NCI-H524 (cell line): ENCODE data around the gene CTNND2.

Experiments
- DNase-seq, 2 experiments: peaks; one replicate each; lab custom pipeline; 2025; lab: John Stamatoyannopoulos, UW

The CTNND2 gene

DNA sequence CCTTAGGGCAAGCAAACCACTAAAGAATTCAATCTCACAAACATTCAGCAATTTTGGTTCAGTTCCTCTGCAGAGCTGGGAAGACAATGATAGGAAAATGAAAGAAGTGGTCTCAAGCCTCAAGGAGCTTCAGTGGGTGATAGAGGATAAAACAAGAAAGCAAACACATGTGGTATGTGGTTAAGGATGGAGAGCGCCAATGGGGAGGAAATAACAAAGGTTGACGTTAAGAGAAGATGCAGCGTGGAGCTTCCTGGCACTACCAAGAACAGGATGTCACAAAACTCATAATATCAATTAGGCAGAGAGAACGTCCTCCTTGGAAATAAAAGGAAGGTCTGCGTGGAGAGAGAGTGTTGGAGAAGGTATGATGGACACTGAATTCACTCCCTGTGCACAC lies 731.8 kb downstream of the CTNND2 start:
- no peak for DNase-seq

DNA sequence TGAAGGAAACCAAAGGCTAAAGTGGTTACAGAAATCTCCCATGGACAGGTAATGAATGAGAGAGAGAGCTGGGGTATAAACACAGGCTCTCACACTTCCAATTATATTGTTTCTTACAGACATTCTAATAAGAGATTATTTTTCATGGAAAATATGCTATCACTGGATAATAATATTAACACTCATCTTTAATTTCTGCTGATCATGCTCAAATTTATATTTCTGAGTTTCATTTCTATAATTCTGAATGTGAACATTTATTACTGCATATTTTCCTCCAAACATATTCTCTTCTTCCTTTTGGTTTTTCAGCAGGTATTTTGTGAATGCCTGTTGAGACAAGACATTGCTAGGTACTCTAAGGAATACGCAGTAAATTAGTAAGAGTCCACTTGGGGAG lies 733.0 kb downstream of the CTNND2 start:
- no peak for DNase-seq

DNA sequence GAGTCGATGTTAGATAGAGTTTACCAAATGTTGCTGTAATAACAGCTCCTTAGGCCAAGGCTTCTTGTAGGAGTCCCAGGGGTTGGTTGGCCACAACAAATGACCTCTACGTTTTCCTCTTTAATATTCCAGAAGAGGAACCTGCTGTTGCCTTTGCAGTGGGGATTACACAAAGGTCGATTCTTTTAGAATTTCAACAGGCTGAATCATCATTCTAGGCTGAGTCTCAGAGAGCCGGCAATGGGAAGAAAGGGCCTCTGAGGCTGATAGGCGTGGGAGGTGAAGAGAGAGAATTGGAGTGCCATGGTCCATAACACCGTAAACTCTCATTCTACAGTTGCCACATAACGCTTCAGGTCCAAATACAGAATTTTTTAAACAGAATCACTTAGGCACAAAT lies 737.3 kb downstream of the CTNND2 start:
- no peak for DNase-seq

DNA sequence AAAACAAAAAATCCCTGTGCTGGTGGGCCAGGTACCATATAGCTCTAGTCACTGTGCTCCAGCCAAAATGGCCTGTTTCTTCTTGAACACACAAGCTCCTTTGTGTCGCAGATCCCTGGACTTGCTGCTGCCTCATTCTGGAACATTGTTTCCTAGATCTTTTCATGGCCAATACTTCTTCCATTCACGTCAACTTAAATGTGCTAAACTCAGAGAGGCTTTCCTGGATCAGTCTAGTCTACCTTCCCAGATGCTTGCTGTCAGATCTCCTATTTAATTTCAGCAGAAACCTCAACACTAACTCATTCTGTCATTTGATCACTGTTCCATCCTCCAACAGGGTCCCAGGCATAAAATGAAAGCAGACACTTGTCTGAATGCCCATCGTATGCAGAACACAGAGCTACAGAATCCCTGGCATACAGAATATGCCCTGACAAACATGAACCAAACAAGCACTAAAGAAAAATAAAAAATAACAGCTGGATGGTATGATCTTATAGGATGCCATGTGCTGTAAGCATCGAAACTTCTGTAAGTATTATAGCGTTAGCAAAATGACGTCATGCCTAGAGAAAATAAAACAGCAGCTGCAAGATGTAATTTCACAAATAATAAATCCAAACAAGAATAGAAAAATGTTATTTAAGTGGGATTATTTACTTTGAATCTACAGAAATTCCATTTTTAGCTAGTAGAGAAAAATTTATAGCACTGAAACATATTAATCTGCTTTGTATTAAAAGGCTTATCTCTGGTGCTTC lies 739.5 kb downstream of the CTNND2 start:
- DNase-seq: no peak

DNA sequence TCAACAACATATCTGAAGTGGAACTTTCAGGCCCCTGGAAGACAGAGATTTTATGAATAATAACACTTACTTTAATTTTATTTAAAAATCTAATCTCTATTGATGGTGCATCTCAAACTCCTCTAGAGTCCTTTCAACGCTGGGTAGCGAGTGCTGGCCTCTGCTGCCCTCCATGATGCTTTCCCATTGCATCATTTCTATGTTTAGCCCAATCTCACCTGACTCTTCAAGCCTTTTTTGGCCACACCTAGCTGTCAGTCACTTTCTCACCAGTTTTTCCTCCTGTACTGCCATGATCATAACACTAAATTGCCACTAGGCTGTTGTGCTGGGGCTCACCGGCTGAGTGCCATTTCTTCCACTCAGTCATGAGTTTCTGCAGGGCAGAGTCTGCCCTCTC lies 747.1 kb downstream of the CTNND2 start:
- DNase-seq: peak in 1 of 2 experiments; percentile 56

DNA sequence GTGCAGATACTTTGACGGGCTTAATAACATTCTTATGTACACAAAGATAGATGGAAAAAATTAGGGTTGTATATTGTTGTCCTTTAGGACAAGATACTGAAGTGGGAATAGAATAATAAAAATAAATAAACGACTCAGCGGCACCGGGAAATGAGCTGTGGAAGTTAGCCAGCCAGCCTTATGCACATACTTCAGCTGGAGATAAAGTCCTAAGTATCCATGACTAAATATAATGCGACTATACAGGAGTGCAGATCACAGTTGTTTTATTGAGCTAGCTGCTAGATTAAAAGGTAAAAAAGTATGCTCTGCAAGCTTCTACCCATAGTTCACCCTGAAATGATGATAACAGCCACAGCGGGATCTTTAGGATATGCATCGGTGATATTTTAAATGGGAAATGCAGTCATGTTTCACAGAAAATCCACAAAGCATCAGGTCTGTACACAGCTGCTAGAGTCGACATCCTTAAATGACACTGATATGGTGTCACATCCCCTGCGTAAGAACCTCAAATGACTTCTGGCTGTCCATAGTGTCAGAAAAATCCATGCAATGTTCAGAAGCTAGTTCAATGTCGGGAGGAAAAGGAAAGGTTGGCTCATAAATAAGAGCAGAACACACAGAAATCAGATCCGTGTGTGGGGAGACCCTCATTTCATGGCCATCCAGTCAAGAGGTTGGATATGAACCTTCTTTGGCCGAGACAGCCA lies 750.4 kb downstream of the CTNND2 start:
- DNase-seq: no peak

DNA sequence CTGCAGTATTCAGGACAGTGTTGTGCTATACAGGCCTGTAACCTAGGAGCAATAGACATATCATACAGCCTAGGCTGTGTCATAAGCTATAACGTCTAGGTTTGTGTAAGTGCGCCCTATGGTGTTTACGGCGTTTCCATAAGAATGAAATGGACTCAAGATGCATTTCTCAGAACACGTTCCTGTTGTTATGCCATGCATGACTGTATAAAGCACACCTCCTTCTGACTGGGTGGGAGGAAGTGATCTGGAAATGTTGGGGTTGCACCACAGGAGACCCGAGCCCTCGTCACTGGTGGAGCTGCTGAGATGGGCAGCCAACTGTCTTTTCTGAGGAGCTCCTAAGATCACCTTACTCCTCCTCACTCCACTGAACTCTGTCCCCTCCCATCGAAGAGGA lies 751.9 kb downstream of the CTNND2 start:
- DNase-seq: no peak

DNA sequence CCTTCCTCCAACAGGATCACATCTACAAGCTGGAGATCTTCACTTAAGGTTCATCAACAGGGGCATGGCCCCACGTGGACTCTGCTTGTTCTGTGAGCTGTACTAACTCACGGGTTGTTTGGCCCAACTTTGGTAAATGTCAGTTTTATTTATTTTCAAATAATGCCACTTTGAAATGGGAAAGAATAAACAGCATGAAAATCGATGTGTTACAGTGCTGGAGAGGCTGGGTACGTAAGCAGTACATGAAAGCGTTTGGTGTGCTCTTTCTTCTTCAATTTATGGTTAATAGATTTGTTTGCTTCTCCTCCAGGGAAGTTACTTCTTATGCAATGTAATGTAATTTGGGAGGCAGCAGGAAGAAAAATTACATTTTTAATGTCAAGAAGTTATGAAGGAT lies 753.3 kb downstream of the CTNND2 start:
- no peak for DNase-seq

DNA sequence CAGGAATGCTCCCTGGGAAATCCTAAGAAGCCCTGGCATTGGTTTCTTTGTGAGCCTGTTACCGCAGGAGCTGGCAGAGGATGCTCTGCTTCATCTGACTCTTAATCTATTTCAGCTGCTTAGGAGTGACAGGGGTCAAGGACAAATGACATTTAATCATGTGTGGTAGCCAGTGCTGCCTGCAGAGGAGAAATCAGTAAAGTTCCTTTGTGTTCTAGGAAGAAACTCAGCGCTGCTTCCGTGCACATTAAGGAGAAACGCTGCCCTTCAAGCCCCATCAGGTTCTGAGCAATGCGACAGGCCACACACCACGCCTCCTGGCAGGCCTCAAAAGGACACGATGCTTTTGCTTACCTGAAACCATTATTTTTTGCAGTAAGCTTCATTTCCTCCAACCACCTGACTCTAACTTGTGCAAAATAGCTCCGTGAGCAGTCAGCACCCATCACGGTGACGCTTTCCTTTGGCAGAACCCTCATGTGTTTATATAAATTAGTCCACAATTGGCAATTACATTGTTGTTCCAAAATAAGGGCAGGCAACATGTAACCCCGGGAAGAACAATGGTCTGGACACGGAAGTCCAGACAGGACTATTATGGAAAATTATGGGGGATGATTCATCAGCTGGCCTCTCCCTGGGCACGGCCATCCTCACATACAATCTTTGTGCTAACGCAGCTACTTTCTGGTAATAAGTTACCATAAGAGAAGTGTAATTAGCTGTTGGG lies 755.3 kb downstream of the CTNND2 start:
- no peak for DNase-seq

DNA sequence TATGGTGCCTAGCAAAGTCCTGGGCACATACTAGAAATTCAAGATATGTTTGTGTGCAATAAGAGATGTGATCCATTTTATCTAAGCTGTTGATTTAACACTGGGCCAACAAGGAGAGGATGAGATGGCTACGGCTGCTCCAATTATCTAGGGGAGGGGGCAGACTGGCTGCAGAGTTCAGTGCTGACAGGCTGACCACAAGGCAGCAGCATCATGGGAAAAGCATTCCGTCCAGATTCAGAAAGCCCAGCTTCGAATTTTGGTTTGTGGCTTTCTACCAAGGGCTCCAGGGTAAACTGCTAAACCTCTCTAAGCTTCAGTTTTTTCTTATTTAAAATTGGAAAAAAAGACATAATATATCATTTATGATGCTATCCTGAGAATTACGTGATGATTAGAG lies 758.1 kb downstream of the CTNND2 start:
- no peak for DNase-seq

DNA sequence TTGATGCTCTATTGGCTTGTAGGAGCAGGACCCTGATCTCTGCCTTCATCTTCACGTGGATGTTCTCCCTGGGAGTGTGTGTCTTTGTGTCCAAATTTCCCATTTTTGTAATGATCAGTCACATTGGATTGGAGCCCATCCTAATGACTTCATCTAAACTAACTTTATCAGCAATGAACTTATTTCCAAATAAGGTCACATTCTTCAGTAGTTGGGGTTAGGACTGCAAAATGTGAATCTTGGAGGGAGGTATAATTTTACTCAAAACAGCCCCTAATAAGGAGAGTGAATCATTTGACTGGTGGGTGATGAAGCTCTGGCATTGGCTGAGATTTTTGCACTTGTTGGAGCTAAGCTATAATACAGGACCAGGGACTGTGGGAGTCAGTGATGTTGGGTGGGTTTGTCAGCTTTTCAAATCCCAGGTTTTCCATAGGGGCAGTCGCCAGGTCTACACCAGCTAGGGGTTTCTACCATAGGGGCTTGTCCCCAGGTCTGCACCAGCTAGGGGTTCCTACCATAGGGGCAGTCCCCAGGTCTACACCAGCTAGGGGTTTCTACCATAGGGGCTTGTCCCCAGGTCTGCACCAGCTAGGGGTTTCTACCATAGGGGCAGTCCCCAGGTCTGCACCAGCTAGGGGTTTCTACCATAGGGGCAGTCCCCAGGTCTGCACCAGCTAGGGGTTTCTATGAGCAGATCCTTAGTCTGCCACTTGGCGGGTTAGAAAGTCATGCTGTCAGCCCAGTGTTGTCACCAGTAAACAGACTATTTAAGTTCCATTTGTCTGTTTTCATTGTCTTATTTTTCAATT lies 760.6 kb downstream of the CTNND2 start:
- DNase-seq: no peak

DNA sequence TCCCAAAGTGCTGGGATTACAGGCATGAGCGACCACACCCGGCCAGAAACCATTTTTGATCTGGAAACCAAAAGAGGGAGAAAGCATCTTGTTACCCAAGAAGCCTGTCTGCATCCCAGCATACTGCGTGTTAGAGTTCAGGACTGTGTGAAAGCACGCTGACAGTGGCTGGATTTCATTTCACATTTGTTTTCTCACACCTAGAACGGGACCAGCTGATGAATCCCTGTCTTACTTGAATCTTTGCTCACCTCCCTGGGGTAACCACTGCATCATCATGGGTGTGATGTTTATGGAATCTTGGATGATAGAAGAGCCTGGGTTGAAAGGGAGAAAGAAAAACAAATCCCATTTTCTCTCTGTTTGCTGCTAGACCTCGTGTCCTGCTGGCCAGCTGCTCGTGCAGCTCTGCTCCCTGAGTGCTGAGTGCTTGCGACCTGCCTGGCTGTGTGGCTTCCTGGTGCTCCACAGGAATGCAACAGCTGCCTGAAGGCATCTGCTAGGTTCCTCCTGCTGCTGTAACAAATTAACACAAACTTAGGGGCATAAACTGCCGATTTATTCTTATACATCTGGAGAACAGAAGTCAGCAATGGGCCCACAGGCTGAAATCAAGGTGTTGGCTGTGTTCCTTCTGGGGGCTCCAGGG lies 764.9 kb downstream of the CTNND2 start:
- DNase-seq: peak in 1 of 2 experiments; percentile 40

DNA sequence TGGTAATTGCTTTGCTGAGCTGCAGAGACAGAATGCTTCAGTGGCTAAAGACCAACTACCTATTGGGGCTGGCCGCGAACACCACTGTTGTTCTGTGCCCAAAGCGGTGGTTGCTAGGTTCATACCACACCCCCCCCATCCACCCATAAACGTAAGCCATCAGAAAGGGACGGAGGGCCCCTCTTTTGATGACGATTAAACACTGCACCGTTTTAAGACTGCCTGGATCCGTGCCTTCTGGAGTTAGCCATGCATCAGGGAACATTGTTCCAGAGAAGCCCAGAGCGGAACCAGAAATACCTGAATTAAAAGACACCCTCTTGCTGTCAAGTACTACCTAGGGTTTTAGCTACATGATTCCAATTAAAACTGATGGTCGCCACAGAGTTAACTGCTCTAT lies 774.1 kb downstream of the CTNND2 start:
- no peak for DNase-seq

DNA sequence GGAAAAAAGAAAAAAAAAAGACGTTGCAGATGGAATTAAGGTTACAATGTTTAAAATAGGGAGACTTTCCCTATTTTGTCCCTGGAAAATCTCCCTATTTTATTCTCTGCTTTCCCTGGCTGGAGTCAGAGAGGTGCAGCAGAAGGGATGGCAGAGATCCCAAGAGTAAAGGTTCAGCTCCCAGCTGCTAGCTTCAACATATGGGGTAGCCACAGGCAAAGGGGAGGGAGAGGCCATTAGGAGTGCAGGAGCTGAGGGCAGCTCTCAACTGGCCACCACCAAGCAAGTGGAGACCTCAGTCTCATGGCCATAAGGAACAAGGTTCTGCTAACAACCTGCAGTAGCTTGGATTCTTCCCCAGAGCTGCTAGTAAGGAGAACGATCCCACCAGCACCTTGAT lies 776.2 kb downstream of the CTNND2 start:
- DNase-seq: peak in 1 of 2 experiments; percentile 54

DNA sequence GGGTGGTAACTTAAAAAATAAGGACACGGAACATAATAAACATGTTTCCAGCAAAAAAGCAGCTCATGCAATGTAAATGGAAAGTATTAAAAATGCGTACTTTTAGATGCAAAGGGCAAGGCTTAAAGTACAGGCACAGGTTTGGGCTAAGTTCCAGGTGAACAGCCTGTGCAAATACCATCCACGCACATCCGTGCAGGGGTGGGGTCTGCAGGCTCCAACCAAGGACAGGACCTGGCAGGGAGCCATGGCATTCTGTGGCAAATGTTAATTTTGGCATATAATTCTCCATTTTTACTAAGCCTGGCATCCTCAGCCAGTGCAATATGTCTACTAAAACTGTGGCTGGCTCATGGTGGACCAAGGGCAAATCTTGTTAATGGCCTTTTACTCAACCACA lies 777.4 kb downstream of the CTNND2 start:
- DNase-seq: no peak

DNA sequence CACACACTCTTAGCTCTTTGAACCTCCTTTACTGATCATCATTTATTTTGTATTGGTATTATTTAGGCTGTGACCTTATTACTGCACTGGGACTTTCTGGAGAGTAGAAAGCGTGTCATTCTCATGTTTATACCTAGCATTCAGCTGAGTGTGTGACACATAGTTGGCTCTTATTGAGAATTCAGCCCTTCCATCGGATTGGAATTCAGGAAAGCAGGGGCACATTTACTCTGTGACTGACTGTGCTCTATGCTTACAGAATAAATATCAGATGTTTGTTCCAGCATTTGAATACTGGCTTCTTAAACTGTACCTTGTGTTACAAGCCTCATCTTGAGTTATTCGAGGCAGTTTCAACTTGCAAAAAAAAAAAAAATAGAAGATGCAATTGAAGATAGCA lies 782.4 kb downstream of the CTNND2 start:
- DNase-seq: no peak

DNA sequence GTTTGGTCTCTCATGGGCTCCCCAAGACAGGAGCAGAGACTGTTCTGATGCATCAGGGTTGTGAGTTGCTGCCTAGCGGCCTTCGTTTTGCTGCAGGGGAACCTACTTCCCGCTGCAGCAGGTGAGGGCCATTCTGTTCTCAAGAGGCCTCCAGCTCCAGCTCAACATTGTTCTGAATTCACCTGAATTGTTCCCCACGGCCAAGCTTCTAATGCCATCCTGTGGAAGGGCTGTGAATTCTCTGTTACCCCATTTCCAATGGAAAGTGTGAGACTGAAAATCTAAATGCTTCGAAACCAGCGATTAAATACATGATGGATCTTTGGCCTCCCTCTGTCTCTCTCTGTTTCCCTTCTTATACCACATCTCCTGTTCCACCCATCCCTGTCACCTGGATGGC lies 794.1 kb downstream of the CTNND2 start:
- DNase-seq: no peak

DNA sequence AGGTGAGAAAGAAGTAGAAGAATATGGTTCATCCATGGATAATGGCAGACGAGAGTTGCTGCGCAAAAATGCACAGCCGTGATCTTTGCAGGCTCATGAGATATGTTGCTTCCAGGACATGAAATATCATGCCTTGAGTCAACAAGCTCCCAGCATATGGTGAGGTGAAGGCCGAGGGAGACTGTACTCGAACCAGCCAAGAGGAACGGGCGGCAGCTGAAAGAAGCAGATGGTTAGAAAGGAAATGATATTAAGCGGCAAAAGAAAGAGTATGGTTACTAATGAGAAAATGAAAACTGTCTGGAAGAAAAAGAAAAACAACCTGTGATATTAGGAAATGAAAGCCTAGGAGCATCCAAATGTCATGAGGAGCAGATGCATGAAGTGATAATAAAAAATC lies 798.5 kb downstream of the CTNND2 start:
- peak; percentile 97 to 99 for DNase-seq

DNA sequence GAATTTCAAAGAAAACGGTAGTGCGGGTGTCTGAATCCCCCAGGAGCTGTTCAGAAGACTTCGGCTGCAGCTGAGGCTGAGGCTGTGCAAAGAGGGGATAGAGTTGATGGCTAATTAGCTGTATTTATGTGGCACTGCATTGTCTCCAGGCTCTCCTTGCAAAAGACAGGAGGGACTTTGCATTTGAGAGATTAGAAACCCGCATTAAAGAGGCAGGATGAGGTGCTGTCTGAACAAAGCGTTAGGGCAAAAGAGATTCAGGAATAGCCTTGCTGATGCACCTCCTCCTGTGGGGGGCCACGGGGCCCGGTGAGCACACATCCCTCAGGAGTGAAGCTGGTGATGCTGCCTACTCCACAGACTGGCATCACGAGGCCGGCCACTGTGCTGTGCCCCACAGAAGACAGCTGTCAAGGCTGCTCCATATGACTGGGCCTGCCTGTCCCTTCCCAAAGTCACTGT lies 799.6 kb downstream of the CTNND2 start:
- DNase-seq: peak in 1 of 2 experiments; percentile 73

DNA sequence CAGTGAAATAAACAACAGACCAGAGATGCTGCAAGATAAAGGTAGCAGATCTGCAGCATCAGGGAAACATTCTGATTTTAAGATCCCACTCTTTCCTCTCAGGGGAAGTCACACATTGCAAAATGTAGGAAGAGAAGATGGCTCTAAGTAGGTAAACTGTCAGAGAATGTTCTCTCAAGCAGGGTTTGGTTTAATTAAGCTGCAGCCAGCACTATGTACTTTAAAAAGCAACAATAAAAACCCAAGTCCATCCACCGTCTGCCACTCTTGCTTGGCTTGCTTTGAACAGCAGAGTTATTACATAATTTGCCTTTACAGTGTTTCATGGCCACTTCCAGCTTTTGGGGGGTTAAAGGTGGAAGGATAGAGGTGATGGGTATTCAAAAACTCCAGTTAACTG lies 800.0 kb downstream of the CTNND2 start:
- DNase-seq: peak in 1 of 2 experiments; percentile 56

DNA sequence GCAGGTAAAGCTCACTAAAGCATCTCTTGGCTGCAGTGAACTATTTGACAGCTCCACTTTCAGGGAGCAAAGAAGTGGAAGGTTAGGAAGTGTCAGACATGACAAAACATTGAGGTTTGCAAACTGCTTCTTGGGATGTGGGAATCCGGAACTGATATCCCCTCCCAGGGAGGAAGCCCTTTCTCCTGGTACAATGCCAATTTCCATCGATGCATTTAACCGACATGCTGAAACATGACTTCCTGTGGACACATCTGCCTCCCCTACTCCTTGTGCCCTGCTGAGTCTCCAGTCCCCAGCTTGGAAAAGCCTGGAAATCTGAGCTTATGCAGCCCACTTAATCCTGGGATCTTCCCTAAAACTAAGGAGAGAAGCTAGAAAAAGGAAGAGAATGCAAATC lies 820.1 kb downstream of the CTNND2 start:
- DNase-seq: peak; percentile 6 to 44
